ENCODE data around the gene MVB12B.

MVB12B gene

GRCh38 chr9:126489581-126490213 lies 163.1 kb downstream of the MVB12B start:
- no peaks in the 10 kb centered on the region for H3K36me3 ChIP-seq (ENCODE audit: insufficient read depth, low read length)
- H3K4me1 ChIP-seq (ENCODE audit: insufficient read depth, low read length): no peaks in the 10 kb centered on the region
- H3K9me3 ChIP-seq (ENCODE audit: low read length): no peaks in the 10 kb centered on the region
- no peak overlapping the region for H3K9ac ChIP-seq (ENCODE audit: low read length)
- no peak overlapping the region for H3K27ac ChIP-seq (ENCODE audit: low read depth, low read length)
- no peaks in the 10 kb centered on the region for H3K27me3 ChIP-seq (ENCODE audit: control insufficient read depth in 1 of 2, insufficient read depth in 2 of 2, low read length in 2 of 2)
- no peak overlapping the region for H3K4me3 ChIP-seq (ENCODE audit: low read depth in 1 of 2, low read length in 2 of 2)

- H3K4me3 ChIP-seq (ENCODE audit: low read depth in 1 of 2, low read length in 2 of 2): no peak overlapping the region
- H3K27ac ChIP-seq (ENCODE audit: low read depth, low read length): no peak overlapping the region
- H3K9ac ChIP-seq (ENCODE audit: low read length): no peak overlapping the region
- no peaks in the 10 kb centered on the region for H3K36me3 ChIP-seq (ENCODE audit: insufficient read depth, low read length)
- no peaks in the 10 kb centered on the region for H3K27me3 ChIP-seq (ENCODE audit: control insufficient read depth in 1 of 2, insufficient read depth in 2 of 2, low read length in 2 of 2)
- no peaks in the 10 kb centered on the region for H3K9me3 ChIP-seq (ENCODE audit: low read length)
- no peaks in the 10 kb centered on the region for H3K4me1 ChIP-seq (ENCODE audit: insufficient read depth, low read length)
Observed at GRCh38 chr9:126490214-126490631, 163.6 kb downstream of the MVB12B start.

- H3K27ac ChIP-seq (ENCODE audit: low read depth, low read length): no peak overlapping the region
- H3K27me3 ChIP-seq (ENCODE audit: control insufficient read depth in 1 of 2, insufficient read depth in 2 of 2, low read length in 2 of 2): no peaks in the 10 kb centered on the region
- no peaks in the 10 kb centered on the region for H3K36me3 ChIP-seq (ENCODE audit: insufficient read depth, low read length)
- H3K4me1 ChIP-seq (ENCODE audit: insufficient read depth, low read length): no peaks in the 10 kb centered on the region
- no peak overlapping the region for H3K4me3 ChIP-seq (ENCODE audit: low read depth in 1 of 2, low read length in 2 of 2)
- H3K9ac ChIP-seq (ENCODE audit: low read length): no peak overlapping the region
- no peaks in the 10 kb centered on the region for H3K9me3 ChIP-seq (ENCODE audit: low read length)
Observed at GRCh38 chr9:126490871-126491567, 164.4 kb downstream of the MVB12B start.

GRCh38 chr9:126491568-126491879 lies 164.9 kb downstream of the MVB12B start:
- no peaks in the 10 kb centered on the region for H3K36me3 ChIP-seq (ENCODE audit: insufficient read depth, low read length)
- H3K4me3 ChIP-seq (ENCODE audit: low read depth in 1 of 2, low read length in 2 of 2): no peak overlapping the region
- H3K4me1 ChIP-seq (ENCODE audit: insufficient read depth, low read length): no peaks in the 10 kb centered on the region
- no peaks in the 10 kb centered on the region for H3K27me3 ChIP-seq (ENCODE audit: control insufficient read depth in 1 of 2, insufficient read depth in 2 of 2, low read length in 2 of 2)
- H3K9ac ChIP-seq (ENCODE audit: low read length): no peak overlapping the region
- no peaks in the 10 kb centered on the region for H3K9me3 ChIP-seq (ENCODE audit: low read length)
- H3K27ac ChIP-seq (ENCODE audit: low read depth, low read length): no peak overlapping the region

GRCh38 chr9:126491949-126492348 lies 165.3 kb downstream of the MVB12B start:
- Histone ChIP-seq H3K4me1 (ENCODE audit: insufficient read depth, low read length) (no peaks in the 10 kb centered on the region), H3K27ac (ENCODE audit: low read depth, low read length) (no peak overlapping the region), H3K36me3 (ENCODE audit: insufficient read depth, low read length) (no peaks in the 10 kb centered on the region), H3K27me3 (ENCODE audit: control insufficient read depth in 1 of 2, insufficient read depth in 2 of 2, low read length in 2 of 2) (no peaks in the 10 kb centered on the region), H3K9me3 (ENCODE audit: low read length) (no peaks in the 10 kb centered on the region), H3K9ac (ENCODE audit: low read length) (no peak overlapping the region), H3K4me3 (ENCODE audit: low read depth in 1 of 2, low read length in 2 of 2) (no peak overlapping the region)

GRCh38 chr9:126494264-126494663 lies 167.6 kb downstream of the MVB12B start:
- no peak overlapping the region for H3K27ac ChIP-seq (ENCODE audit: low read depth, low read length)
- H3K9ac ChIP-seq (ENCODE audit: low read length): no peak overlapping the region
- H3K36me3 ChIP-seq (ENCODE audit: insufficient read depth, low read length): no peaks in the 10 kb centered on the region
- H3K9me3 ChIP-seq (ENCODE audit: low read length): no peaks in the 10 kb centered on the region
- no peak overlapping the region for H3K4me3 ChIP-seq (ENCODE audit: low read depth in 1 of 2, low read length in 2 of 2)
- H3K4me1 ChIP-seq (ENCODE audit: insufficient read depth, low read length): peaks cover 5% of the 10 kb centered on the region
- H3K27me3 ChIP-seq (ENCODE audit: control insufficient read depth in 1 of 2, insufficient read depth in 2 of 2, low read length in 2 of 2): no peaks in the 10 kb centered on the region

GRCh38 chr9:126494746-126495145 lies 168.1 kb downstream of the MVB12B start:
- Histone ChIP-seq H3K36me3 (ENCODE audit: insufficient read depth, low read length) (no peaks in the 10 kb centered on the region), H3K27me3 (ENCODE audit: control insufficient read depth in 1 of 2, insufficient read depth in 2 of 2, low read length in 2 of 2) (no peaks in the 10 kb centered on the region), H3K4me1 (ENCODE audit: insufficient read depth, low read length) (peaks cover 7% of the 10 kb centered on the region), H3K9me3 (ENCODE audit: low read length) (no peaks in the 10 kb centered on the region), H3K4me3 (ENCODE audit: low read depth in 1 of 2, low read length in 2 of 2) (no peak overlapping the region), H3K9ac (ENCODE audit: low read length) (no peak overlapping the region), H3K27ac (ENCODE audit: low read depth, low read length) (no peak overlapping the region)

- Histone ChIP-seq H3K4me1 (ENCODE audit: insufficient read depth, low read length) (peaks cover 15% of the 10 kb centered on the region), H3K9me3 (ENCODE audit: low read length) (no peaks in the 10 kb centered on the region), H3K36me3 (ENCODE audit: insufficient read depth, low read length) (no peaks in the 10 kb centered on the region), H3K4me3 (ENCODE audit: low read depth in 1 of 2, low read length in 2 of 2) (no peak overlapping the region), H3K27me3 (ENCODE audit: control insufficient read depth in 1 of 2, insufficient read depth in 2 of 2, low read length in 2 of 2) (no peaks in the 10 kb centered on the region), H3K27ac (ENCODE audit: low read depth, low read length) (no peak overlapping the region), H3K9ac (ENCODE audit: low read length) (no peak overlapping the region)
Observed at GRCh38 chr9:126495411-126496180, 169.0 kb downstream of the MVB12B start.

GRCh38 chr9:126496181-126496576 lies 169.6 kb downstream of the MVB12B start:
- H3K9ac ChIP-seq (ENCODE audit: low read length): no peak overlapping the region
- peaks cover 21% of the 10 kb centered on the region for H3K4me1 ChIP-seq (ENCODE audit: insufficient read depth, low read length)
- H3K27ac ChIP-seq (ENCODE audit: low read depth, low read length): no peak overlapping the region
- H3K36me3 ChIP-seq (ENCODE audit: insufficient read depth, low read length): no peaks in the 10 kb centered on the region
- H3K9me3 ChIP-seq (ENCODE audit: low read length): no peaks in the 10 kb centered on the region
- H3K4me3 ChIP-seq (ENCODE audit: low read depth in 1 of 2, low read length in 2 of 2): no peak overlapping the region
- H3K27me3 ChIP-seq (ENCODE audit: control insufficient read depth in 1 of 2, insufficient read depth in 2 of 2, low read length in 2 of 2): no peaks in the 10 kb centered on the region

GRCh38 chr9:126496781-126497659 lies 170.4 kb downstream of the MVB12B start:
- Histone ChIP-seq H3K4me1 (ENCODE audit: insufficient read depth, low read length) (peaks cover 22% of the 10 kb centered on the region), H3K36me3 (ENCODE audit: insufficient read depth, low read length) (no peaks in the 10 kb centered on the region), H3K4me3 (ENCODE audit: low read depth in 1 of 2, low read length in 2 of 2) (no peak overlapping the region), H3K9ac (ENCODE audit: low read length) (no peak overlapping the region), H3K9me3 (ENCODE audit: low read length) (no peaks in the 10 kb centered on the region), H3K27ac (ENCODE audit: low read depth, low read length) (no peak overlapping the region), H3K27me3 (ENCODE audit: control insufficient read depth in 1 of 2, insufficient read depth in 2 of 2, low read length in 2 of 2) (no peaks in the 10 kb centered on the region)

GRCh38 chr9:126497660-126498275 lies 171.1 kb downstream of the MVB12B start:
- no peaks in the 10 kb centered on the region for H3K9me3 ChIP-seq (ENCODE audit: low read length)
- H3K27me3 ChIP-seq (ENCODE audit: control insufficient read depth in 1 of 2, insufficient read depth in 2 of 2, low read length in 2 of 2): no peaks in the 10 kb centered on the region
- no peaks in the 10 kb centered on the region for H3K36me3 ChIP-seq (ENCODE audit: insufficient read depth, low read length)
- peaks cover 22% of the 10 kb centered on the region for H3K4me1 ChIP-seq (ENCODE audit: insufficient read depth, low read length)
- no peak overlapping the region for H3K4me3 ChIP-seq (ENCODE audit: low read depth in 1 of 2, low read length in 2 of 2)
- H3K9ac ChIP-seq (ENCODE audit: low read length): no peak overlapping the region
- H3K27ac ChIP-seq (ENCODE audit: low read depth, low read length): no peak overlapping the region
